ENCODE data around the gene TNFAIP2. TPM values are rescaled to one million over a fixed set of nuclear protein-coding genes. Genes with fewer than 3 reads are reported as not detected.

The TNFAIP2 gene
- total RNA-seq, 1 donor from 2014 or later = 5.3 TPM

DNA sequence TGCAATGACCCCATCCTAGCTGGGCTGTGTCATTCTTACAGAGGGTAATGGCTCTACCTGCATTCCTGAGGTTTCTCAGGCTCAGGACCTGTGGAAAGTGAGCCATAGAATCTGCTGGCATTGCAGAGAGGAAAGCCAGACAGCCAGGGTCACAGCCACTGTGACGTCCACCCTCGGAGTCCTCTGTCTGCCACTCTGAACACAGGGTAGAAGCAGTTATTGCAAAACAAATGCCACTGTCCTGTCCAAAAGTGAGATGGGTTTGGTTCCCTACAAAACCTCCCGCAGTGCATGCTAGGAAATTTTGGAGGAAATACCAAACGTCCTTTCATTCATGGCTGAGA lies 37.8 kb downstream of the TNFAIP2 start:
- no peaks in the 10 kb centered on the region for H3K79me2 ChIP-seq (ENCODE audit: low read depth)
- no peaks in the 10 kb centered on the region for H3F3A ChIP-seq (ENCODE audit: low read depth)
- no peak overlapping the region for H3K4me3 Mint-ChIP-seq
- H3K27ac ChIP-seq = no peak overlapping the region
- H3K9ac ChIP-seq = no peak overlapping the region
- H3K4me1 ChIP-seq = no peaks in the 10 kb centered on the region
- no peaks in the 10 kb centered on the region for H3K9me3 ChIP-seq (ENCODE audit: low read depth)
- no peaks in the 10 kb centered on the region for H3K27me3 ChIP-seq
- TF ChIP-seq, protein P1, sequence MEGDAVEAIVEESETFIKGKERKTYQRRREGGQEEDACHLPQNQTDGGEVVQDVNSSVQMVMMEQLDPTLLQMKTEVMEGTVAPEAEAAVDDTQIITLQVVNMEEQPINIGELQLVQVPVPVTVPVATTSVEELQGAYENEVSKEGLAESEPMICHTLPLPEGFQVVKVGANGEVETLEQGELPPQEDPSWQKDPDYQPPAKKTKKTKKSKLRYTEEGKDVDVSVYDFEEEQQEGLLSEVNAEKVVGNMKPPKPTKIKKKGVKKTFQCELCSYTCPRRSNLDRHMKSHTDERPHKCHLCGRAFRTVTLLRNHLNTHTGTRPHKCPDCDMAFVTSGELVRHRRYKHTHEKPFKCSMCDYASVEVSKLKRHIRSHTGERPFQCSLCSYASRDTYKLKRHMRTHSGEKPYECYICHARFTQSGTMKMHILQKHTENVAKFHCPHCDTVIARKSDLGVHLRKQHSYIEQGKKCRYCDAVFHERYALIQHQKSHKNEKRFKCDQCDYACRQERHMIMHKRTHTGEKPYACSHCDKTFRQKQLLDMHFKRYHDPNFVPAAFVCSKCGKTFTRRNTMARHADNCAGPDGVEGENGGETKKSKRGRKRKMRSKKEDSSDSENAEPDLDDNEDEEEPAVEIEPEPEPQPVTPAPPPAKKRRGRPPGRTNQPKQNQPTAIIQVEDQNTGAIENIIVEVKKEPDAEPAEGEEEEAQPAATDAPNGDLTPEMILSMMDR (IDR thresholded peaks at IDR 0.05) = no peak
- TF ChIP-seq EZH2phosphoT487 (IDR thresholded peaks at IDR 0.05) = no peak
- no peak for TF ChIP-seq EZH2 (IDR thresholded peaks at IDR 0.05)
- H3K27me3 Mint-ChIP-seq (ENCODE audit: insufficient read depth, low read depth) = peaks cover 10% of the 10 kb centered on the region
- H3K36me3 ChIP-seq = no peaks in the 10 kb centered on the region
- H3K9me3 Mint-ChIP-seq = peaks cover 2% of the 10 kb centered on the region
- no peaks in the 10 kb centered on the region for H3K4me1 Mint-ChIP-seq
- no peaks in the 10 kb centered on the region for H4K20me1 ChIP-seq (ENCODE audit: low read depth)
- no peak for DNase-seq (ENCODE audit: low spot score)
- no peak overlapping the region for H3K4me3 ChIP-seq
- no peak overlapping the region for H3K4me2 ChIP-seq
- no peak overlapping the region for H3K27ac Mint-ChIP-seq
- no peak overlapping the region for H2AFZ ChIP-seq (replicated peaks)
- H3K36me3 Mint-ChIP-seq = no peaks in the 10 kb centered on the region

DNA sequence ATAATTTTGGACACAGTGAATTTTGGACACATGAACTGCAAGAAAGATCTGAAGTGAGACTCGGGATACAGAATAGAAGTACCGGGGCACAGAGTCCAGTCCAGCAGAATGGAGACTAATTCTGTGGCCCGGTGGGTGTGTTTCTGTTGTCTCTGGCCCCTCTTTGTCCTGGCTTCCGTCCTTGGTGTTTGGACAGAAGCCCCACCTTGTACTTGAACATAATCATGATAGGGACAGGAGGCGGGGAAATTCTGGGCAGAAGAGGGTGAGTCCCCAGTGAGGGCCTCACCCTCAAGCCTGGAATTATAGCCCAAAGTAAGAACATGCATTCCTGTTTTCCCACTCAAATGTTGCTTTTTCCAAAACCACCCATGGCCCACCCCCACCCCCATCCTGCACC lies 39.9 kb downstream of the TNFAIP2 start:
- H3K27ac Mint-ChIP-seq = no peak overlapping the region
- no peaks in the 10 kb centered on the region for H3K79me2 ChIP-seq (ENCODE audit: low read depth)
- TF ChIP-seq, protein P1 (IDR thresholded peaks at IDR 0.05) = no peak
- TF ChIP-seq EZH2phosphoT487 (IDR thresholded peaks at IDR 0.05) (no peak), EZH2 (IDR thresholded peaks at IDR 0.05) (no peak)
- no peaks in the 10 kb centered on the region for H3K4me1 ChIP-seq
- peaks cover 2% of the 10 kb centered on the region for H3K9me3 Mint-ChIP-seq
- H3K4me3 Mint-ChIP-seq = no peak overlapping the region
- no peak overlapping the region for H3K27ac ChIP-seq
- no peaks in the 10 kb centered on the region for H4K20me1 ChIP-seq (ENCODE audit: low read depth)
- peaks cover 10% of the 10 kb centered on the region for H3K27me3 Mint-ChIP-seq (ENCODE audit: insufficient read depth, low read depth)
- no peak overlapping the region for H3K4me3 ChIP-seq
- H3K9me3 ChIP-seq (ENCODE audit: low read depth) = no peaks in the 10 kb centered on the region
- no peak overlapping the region for H2AFZ ChIP-seq (replicated peaks)
- no peaks in the 10 kb centered on the region for H3K36me3 ChIP-seq
- H3K4me2 ChIP-seq = no peak overlapping the region
- no peaks in the 10 kb centered on the region for H3K4me1 Mint-ChIP-seq
- H3K36me3 Mint-ChIP-seq = no peaks in the 10 kb centered on the region
- H3K9ac ChIP-seq = no peak overlapping the region
- H3K27me3 ChIP-seq = no peaks in the 10 kb centered on the region
- no peak for DNase-seq (ENCODE audit: low spot score)
- H3F3A ChIP-seq (ENCODE audit: low read depth) = no peaks in the 10 kb centered on the region

DNA sequence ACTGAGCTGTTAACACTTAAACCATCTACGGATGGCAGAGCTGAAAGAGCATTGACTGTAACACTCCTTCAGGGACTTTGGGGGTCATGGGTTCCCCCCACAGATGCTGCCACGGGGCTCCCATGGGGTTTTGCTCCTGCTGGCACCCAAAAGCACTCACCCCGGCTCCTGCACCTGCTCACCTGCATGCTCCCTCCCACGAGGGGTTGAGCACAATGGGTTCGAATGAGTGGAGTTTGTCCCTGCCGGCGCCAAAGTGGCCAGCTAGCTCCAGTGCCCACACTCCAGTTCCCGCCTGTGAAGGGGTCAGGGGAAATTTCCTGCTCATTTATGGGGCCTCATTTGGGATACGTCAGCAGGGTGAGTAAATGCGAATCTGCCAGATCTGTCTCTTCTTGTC lies 40.7 kb downstream of the TNFAIP2 start:
- TF ChIP-seq EZH2phosphoT487 (IDR thresholded peaks at IDR 0.05) (no peak), EZH2 (IDR thresholded peaks at IDR 0.05) (no peak)
- TF ChIP-seq, protein P1 (IDR thresholded peaks at IDR 0.05) = no peak
- Mint-ChIP-seq H3K9me3 (peaks cover 2% of the 10 kb centered on the region), H3K4me3 (no peak overlapping the region), H3K36me3 (no peaks in the 10 kb centered on the region), H3K27me3 (ENCODE audit: insufficient read depth, low read depth) (peaks cover 9% of the 10 kb centered on the region), H3K27ac (no peak overlapping the region), H3K4me1 (no peaks in the 10 kb centered on the region)
- Histone ChIP-seq H3K27ac (no peak overlapping the region), H3F3A (ENCODE audit: low read depth) (no peaks in the 10 kb centered on the region), H4K20me1 (ENCODE audit: low read depth) (no peaks in the 10 kb centered on the region), H3K4me3 (no peak overlapping the region), H3K4me2 (no peak overlapping the region), H2AFZ (replicated peaks) (no peak overlapping the region), H3K36me3 (no peaks in the 10 kb centered on the region), H3K79me2 (ENCODE audit: low read depth) (no peaks in the 10 kb centered on the region), H3K9ac (no peak overlapping the region), H3K9me3 (ENCODE audit: low read depth) (no peaks in the 10 kb centered on the region), H3K4me1 (no peaks in the 10 kb centered on the region), H3K27me3 (no peaks in the 10 kb centered on the region)
- no peak for DNase-seq (ENCODE audit: low spot score)

DNA sequence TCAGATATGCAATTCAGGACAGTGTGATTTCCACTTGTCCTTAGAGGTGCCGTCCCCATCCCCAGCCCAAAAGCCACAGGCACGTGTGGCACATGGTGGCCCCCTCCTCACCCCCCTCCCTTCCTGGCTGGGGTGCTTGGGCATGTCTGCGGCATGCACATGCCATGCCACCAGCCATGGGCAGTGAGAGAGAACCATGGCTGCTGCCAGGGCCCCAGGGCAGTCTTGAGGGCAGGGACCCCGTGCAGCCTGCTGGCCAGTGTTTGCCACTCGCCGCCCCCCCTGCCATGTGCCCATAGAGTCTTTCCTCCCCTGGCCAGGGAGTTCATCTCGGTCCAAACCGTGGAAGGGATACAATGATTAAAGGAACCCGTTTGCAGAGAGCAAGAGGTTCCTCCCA lies 41.5 kb downstream of the TNFAIP2 start:
- TF ChIP-seq, protein P1 (IDR thresholded peaks at IDR 0.05) = no peak
- TF ChIP-seq EZH2 (IDR thresholded peaks at IDR 0.05) = no peak
- no peak for TF ChIP-seq EZH2phosphoT487 (IDR thresholded peaks at IDR 0.05)
- Histone ChIP-seq H3K36me3 (no peaks in the 10 kb centered on the region), H3K27ac (no peak overlapping the region), H3K9ac (no peak overlapping the region), H3K4me3 (no peak overlapping the region), H3K79me2 (ENCODE audit: low read depth) (no peaks in the 10 kb centered on the region), H3K27me3 (no peaks in the 10 kb centered on the region), H4K20me1 (ENCODE audit: low read depth) (no peaks in the 10 kb centered on the region), H3F3A (ENCODE audit: low read depth) (no peaks in the 10 kb centered on the region), H3K9me3 (ENCODE audit: low read depth) (no peaks in the 10 kb centered on the region), H3K4me1 (no peaks in the 10 kb centered on the region), H3K4me2 (no peak overlapping the region), H2AFZ (replicated peaks) (no peak overlapping the region)
- H3K4me1 Mint-ChIP-seq = no peaks in the 10 kb centered on the region
- no peak overlapping the region for H3K4me3 Mint-ChIP-seq
- no peak for DNase-seq (ENCODE audit: low spot score)
- no peaks in the 10 kb centered on the region for H3K36me3 Mint-ChIP-seq
- no peak overlapping the region for H3K27ac Mint-ChIP-seq
- peaks cover 7% of the 10 kb centered on the region for H3K27me3 Mint-ChIP-seq (ENCODE audit: insufficient read depth, low read depth)
- H3K9me3 Mint-ChIP-seq = peaks cover 2% of the 10 kb centered on the region

All from neural progenitor cell (in vitro differentiated cells).